Measurements from ENCODE around the gene CSTA. TPM values are rescaled to one million over a fixed set of nuclear protein-coding genes. Genes with fewer than 3 reads are reported as not detected.

Gene CSTA
- total and polyA plus RNA-seq, 2 of the 8 experiments (the other 6 are each of a cell fraction or from before 2014, with no cell fraction given): not detected

DNA sequence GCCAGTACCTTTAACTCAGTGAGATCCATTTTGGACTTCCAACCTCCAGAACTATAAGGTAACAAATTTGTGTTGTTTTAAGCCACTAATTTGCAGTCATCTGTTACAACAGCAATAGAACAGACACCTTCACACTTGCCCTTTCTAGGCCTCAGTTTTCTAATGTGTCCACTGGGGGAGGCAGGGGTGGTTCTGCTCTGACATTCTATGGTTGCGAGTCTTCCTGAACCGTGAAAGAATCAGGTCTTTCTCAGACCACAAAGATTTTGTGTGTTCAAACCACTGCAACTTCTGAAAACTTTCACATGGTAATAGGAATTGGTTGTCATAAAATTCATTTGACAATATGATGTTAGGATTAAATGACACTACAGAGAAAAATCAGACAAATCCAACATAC is 26.8 kb upstream of the CSTA start:
- CTCF ChIA-PET (ENCODE audit: partially characterized antibody): no interaction called here
- no peaks in the 10 kb centered on the region for H3K79me1 ChIP-seq (ENCODE audit: low read depth, low read length)
- H3K4me2 ChIP-seq (ENCODE audit: insufficient read depth in 1 of 2, low read depth in 2 of 2, low read length in 2 of 2): no peak overlapping the region
- DNase-seq (ENCODE audit: low read depth in 1 of 2, low spot score in 2 of 2): no peak
- H3K18ac ChIP-seq (ENCODE audit: extremely low read depth, low read length): no peak overlapping the region
- no peaks in the 10 kb centered on the region for H3K27me3 ChIP-seq (replicated peaks in 1 of 4; ENCODE audit: control insufficient read depth in 3 of 4, extremely low read depth in 1 of 4, insufficient read depth in 3 of 4, low read length in 3 of 4)
- H2BK12ac ChIP-seq (ENCODE audit: low read depth, low read length): no peak overlapping the region
- H3K36me3 ChIP-seq (ENCODE audit: control insufficient read depth in 2 of 4, insufficient read depth in 4 of 4, low read length in 3 of 4): no peaks in the 10 kb centered on the region
- H4K5ac ChIP-seq (ENCODE audit: insufficient read length, low read depth, low read length): no peak overlapping the region
- H2AK5ac ChIP-seq (ENCODE audit: low read depth, low read length): no peak overlapping the region
- H2BK20ac ChIP-seq (ENCODE audit: low read length): no peak overlapping the region
- H3K4ac ChIP-seq (replicated peaks; ENCODE audit: insufficient read length, low read depth, low read length): no peak overlapping the region
- no peak overlapping the region for H3K56ac ChIP-seq (replicated peaks; ENCODE audit: insufficient read length, low read depth, low read length)
- H3K23ac ChIP-seq (ENCODE audit: insufficient read length): no peak overlapping the region
- H2BK5ac ChIP-seq (ENCODE audit: low read depth, low read length): no peak overlapping the region
- no peaks in the 10 kb centered on the region for H4K20me1 ChIP-seq (replicated peaks in 1 of 2; ENCODE audit: control insufficient read depth in 1 of 2, insufficient read depth in 2 of 2, low read length in 2 of 2)
- no peak overlapping the region for H2BK15ac ChIP-seq (ENCODE audit: low read length)
- H2AFZ ChIP-seq (ENCODE audit: low read length): peak overlapping the region; percentile 49; the same call in 1 of the 2 replicates
- H4K91ac ChIP-seq (replicated peaks; ENCODE audit: insufficient read length, low read length): no peak overlapping the region
- H2BK120ac ChIP-seq (replicated peaks; ENCODE audit: low read depth, low read length): no peak overlapping the region
- POLR2A ChIA-PET (ENCODE audit: partially characterized antibody): no interaction called here
- no peaks in the 10 kb centered on the region for H3K79me2 ChIP-seq (ENCODE audit: control insufficient read depth in 1 of 2, insufficient read depth in 2 of 2, low read length in 2 of 2)
- no peak overlapping the region for H3K27ac ChIP-seq (ENCODE audit: low read depth, low read length)
- no peak overlapping the region for H3K4me3 ChIP-seq (ENCODE audit: extremely low read depth in 1 of 4, insufficient read depth in 2 of 4, low read depth in 3 of 4, low read length in 4 of 4)
- WGBS, 2 experiments (ENCODE audit: extremely low coverage in 1 of 2, insufficient coverage in 1 of 2, insufficient read length in 1 of 2, insufficient replicate concordance in 2 of 2, low coverage in 1 of 2, low lambda C conversion rate in 2 of 2, missing lambda C conversion rate in 1 of 2): 96% methylated on average over 2 of the region's 2 CpGs; no CpG with 5 or more reads in 1 of the 2 experiments
- no peaks in the 10 kb centered on the region; a peak in 1 of 7 replicates for H3K4me1 ChIP-seq (replicated peaks in 1 of 4; ENCODE audit: control insufficient read depth in 3 of 4, insufficient read depth in 4 of 4, low read length in 3 of 4)
- H3K9ac ChIP-seq (replicated peaks in 1 of 4; ENCODE audit: extremely low read depth in 1 of 4, low read depth in 3 of 4, low read length in 3 of 4): no peak overlapping the region
- H3K23me2 ChIP-seq (ENCODE audit: low read depth, low read length): no peaks in the 10 kb centered on the region
- no peak overlapping the region for H3K14ac ChIP-seq (ENCODE audit: insufficient read length)
- no peaks in the 10 kb centered on the region for H3K9me3 ChIP-seq (ENCODE audit: insufficient read depth in 2 of 2, low read depth in 1 of 2, low read length in 1 of 2)
- no peak overlapping the region for H4K8ac ChIP-seq (ENCODE audit: extremely low read depth, insufficient read depth, low read length)
- no peak for FAIRE-seq
- no peak for TF ChIP-seq HDAC2 (IDR thresholded peaks at IDR 0.05; ENCODE audit: borderline replicate concordance in 1 of 2, low read depth in 2 of 2, low read length in 2 of 2)

Data from H1 (cell line).